HG03457 (cell line): ENCODE measurements around the gene ING4.

ENCODE experiments used
- ATAC-seq: cut with Tn5 transposase; IDR thresholded peaks from one replicate; pipeline ENCODE4 v1.9.1; 2021; ENCODE audit warnings: moderate number of reproducible peaks; ENCODE audit not compliant: unreplicated experiment

Gene ING4

GRCh38 chr12:6608592-6609281 lies 54.2 kb downstream of the ING4 start:
- ATAC-seq: no peak

- ATAC-seq: no peak
Observed at GRCh38 chr12:6607751-6608591, 54.9 kb downstream of the ING4 start.

- ATAC-seq: no peak
Observed at GRCh38 chr12:6606331-6607131, 56.4 kb downstream of the ING4 start.

GRCh38 chr12:6605421-6606330 lies 57.2 kb downstream of the ING4 start:
- ATAC-seq: no peak

GRCh38 chr12:6604259-6605029 lies 58.5 kb downstream of the ING4 start:
- no peak for ATAC-seq

- ATAC-seq: no peak
Observed at GRCh38 chr12:6603095-6603567, 59.8 kb downstream of the ING4 start.

- no peak for ATAC-seq
Observed at GRCh38 chr12:6602526-6602925, 60.4 kb downstream of the ING4 start.
